ENCODE measurements around the gene FMO3.

Gene FMO3

DNA sequence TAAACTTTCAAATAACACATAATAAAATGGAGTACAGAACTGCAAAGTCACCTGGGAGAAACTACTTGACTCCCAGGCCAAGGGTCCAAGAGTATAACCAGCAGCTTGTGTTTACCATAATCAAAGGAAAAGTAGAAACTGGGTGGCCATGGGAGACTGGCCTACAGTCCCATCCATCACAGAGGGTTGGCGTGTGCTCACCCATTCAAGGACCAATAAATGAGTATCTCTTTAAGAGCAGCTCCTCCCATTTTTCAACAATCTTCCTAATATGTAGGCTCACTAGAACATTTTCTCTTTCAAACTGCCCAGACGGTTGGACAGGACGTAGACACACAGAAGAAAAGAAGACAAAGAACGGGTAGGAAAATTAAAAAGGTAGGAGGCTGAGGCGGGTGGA, at the start of gene FMO3:
Gene FMO3 (plus strand): TSS at position 302 of the 400 bp plus-strand sequence. CDS start 1,754 bp downstream, outside the sequence.
- DNase-seq: no peak

DNA sequence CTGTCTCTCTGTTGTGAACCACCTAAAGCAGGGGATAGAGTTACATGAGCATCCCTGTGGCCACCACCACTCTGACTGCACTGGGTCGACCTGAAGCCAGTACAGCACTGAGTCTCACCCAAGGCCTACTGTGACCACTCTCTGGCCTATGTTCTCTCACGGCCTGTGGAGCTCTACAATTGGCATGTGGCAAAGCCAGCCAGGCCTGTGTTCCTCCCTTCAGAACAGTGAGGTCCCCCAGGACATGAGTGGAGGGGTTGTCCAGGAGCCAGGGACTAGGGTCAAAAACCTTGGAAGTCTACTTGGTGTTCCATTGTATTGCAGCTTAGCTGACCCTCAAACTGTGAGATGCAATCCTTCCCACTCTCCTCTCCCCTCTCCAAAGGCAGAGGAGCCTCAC, 42.7 kb upstream of the FMO3 start:
- DNase-seq: no peak

DNA sequence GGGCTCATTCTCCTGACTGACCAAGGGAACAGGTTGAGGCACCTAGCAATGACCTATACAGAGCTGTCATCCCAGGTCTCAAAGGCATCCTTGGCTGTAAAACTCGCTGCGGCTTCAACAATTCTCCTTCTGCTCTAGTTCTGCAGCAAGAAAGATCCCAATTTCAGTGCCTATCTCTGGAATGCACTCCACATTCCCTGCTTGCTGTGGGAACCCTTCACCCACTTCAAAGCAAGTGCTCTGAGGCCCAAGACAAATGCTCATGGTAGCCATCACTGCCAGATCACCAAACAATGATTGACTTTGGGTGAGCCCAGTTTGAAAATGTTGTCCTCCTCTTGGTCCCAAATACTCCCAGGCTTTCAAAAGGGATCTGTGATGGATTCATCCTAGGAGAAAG, 37.7 kb upstream of the FMO3 start:
- no peak for DNase-seq

DNA sequence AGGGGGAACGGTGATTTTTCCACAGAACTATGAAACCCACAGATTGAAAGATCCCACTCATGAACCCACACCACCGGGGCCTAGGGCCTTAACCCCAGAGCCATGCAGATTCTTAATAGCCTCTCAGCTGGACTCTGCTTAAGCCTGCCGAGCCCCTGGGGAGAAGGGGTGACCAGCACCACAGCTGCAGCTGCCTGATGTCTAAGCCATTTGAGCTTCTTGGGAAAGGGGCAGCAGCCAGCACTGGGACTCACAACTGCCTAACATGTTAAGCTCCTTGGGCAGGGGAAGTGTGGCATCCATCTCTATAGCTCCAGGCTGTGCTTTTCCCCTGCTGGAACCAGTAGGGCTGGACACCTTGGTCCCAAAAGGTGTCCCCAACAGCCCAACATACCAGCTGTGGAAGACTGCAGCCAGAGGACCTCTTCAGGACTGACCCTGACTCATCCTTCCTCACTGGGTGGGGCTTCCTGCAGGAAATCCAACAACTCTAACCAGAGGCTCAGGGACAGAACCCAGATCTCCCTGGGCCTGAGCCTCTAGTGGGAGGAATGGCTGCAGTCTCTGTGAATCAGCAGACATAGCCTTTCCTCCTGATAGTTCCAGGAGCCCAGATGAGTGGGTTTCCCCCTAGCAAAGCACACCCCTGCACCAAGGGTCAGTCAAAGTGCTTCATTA, 34.6 kb upstream of the FMO3 start:
- no peak for DNase-seq

DNA sequence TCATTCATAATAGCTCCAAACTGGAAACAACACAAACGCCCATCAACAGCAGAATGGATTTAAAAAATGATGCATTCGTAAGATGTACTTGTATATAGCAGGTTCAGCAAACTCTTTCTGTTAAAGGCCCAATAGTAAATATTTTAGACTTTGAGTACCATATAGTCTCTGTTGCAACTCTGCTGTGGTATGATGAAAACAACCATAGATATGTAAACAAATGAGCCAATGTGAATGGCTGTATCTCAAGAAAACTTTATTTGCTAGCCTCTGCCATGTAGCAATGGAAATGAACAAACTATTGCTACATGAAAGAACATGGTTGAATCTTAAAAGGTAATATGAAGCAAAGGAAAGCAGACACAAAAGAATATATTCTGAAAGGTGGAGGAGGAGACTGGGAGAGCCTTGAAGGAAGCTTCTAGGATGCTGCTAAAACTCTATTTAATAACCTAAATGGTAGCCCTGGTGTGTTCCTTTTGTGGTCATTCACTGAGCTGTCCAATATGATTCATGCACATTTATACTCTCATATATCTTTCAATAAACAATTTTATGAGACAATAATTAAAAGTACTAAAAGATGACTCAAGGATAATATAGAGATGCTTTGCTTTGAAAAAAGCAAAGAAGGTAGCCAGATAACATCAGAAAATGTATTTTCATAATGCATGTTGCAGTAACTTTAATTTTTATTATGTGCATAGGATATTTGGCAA, 29.1 kb upstream of the FMO3 start:
- DNase-seq: no peak

DNA sequence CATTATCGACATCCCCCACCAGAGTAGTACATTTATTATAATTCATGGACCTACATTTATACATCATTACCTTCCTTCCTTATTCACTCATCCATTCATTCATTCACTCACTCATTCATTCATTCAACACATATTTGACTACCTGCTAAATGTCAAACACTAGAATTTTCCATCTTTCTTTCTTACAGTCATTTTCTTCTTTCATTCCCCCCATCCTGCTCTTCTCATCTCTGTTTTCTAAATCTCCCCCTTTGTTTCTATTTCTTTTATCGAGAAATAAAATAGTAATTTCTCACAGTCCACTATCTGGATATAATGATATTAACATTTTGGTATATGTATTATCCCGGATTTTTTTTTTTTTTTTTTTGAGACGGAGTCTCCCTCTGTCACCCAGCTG, 27.8 kb upstream of the FMO3 start:
- no peak for DNase-seq

DNA sequence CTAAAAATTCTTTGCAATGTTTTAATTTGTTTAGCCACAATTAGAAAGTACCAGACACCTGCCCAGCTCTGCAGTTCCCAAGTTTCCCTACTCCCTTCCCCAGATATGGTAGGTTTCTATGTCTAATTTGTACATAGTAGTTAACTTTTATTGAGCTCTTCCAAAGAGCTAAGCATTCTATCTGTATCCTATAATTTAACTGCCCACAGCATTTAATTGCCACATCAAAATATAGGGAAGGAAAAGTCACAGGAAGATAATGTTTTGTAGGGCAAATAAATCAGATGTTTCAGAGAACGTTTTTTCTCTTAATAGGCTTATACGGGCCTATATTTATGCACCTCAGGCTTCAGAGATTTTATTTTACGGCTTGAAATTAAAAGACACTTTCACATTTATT, 15.7 kb upstream of the FMO3 start:
- DNase-seq: no peak

DNA sequence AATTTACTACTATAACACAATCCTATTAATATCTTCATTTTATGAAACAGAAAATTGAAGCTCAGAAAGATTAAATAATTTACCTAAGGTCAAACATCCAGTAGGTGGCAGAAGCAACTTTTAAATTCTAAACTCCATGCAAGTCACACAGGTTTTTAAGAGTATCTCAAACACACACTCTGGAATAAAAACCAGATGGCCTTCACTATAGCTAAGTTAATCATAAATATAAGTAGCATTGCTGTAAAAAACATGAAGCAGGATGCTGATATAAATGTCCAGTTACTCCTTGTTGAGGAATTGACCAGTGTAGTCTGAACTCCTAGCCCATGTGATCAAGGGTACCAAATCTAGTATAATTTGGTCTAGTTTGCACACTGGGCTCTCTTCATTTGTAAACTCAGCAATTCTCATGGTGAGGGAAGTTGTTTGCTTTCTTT, 9.4 kb upstream of the FMO3 start:
- DNase-seq: peak in 1 of 2 donors; percentile 51

DNA sequence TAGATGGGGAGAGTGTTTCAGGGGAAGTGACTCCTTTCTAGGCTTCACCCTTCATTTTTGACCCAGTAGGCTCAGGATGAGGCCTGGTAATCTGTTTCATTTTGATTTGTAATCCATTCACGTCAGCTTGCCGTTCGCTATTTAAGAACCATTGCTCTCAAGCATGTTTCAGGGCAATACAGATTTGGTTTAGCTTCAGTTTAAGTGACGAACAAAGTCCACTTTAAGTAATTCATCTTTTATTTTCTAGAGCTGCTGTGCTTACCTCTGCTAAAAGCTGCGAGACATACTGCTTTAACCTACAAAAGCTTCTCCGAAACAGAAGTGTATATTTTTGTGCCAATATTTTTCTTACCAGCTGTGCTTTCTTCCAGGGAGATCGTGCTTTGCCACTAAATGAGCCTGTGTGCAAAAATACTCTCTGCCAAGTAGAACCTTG, 8.9 kb upstream of the FMO3 start:
- DNase-seq: peak in 1 of 2 donors; percentile 68

DNA sequence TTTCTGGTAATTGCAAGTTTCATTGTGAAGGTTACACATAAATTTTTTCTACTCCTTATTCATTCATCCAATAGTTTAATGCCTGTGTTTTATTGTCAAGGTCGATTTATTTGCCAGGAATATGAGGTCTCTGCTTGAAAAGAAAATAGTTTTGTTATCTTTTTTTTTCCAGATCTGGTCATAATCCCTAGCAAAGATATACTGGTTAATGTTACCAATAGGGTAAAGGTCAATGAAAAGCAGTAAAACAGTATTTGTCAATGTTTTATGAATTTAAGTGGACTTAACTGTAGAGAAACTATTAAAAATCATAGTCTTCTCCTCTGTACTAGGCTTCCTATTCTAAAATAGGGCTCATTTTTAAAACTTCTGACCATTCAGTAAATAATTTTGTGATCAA, 8.1 kb upstream of the FMO3 start:
- no peak for DNase-seq

DNA sequence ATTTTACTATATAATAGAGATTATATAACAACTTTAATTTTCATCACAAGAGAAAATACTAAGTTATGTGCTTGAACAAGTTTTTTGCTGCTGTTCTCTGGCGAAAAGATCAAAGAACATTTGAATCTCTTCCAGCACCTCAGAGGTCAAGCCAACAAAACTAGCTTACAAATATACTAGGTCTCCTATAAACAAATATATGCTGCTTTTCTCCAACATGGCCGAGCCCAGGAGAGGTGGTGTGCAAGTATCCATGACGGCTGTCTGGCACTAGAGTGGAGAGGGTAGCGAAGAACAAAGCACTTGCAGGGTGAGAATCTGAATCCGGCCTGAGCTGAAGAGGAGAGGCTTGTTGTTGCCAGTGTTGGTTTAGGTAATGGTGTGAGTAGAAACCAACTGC, 7.5 kb upstream of the FMO3 start:
- no peak for DNase-seq

DNA sequence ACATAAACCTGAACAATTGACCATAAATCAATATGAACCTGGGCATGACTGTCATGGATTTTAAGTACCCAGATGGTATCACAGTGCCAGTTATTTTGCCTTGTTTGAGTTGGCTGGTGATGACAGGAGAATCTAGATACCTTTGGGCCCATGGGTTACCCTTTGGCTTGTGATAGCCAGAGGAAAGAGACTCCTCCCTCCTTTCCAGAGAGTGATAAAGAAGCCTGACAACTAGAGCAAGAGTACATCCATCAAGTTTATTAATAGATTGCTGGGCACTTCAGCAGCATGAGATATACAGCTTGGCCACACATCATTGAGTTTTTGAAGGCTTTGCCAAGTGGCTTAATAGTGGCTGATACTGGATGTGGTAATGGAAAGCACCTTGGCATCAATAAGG, 6.6 kb upstream of the FMO3 start:
- DNase-seq: no peak

DNA sequence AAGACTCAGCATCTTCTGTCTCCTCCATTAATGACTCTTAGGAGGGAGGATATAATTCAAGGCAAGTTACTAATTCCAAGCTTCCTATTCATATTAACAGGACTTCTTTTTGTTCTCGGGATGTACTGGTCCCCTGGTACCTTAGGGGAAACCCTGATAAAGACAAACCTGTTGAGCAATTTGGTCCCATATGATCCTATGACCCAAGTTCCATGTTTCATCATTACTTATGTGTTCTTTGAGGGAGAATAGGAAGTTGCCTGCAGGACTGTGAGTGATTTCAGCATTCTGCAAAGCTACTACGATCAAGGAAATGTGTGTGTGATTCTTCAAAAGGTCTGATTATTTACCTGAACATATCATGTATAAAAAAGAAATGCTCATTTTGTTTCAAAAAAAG, 5.8 kb upstream of the FMO3 start:
- no peak for DNase-seq

DNA sequence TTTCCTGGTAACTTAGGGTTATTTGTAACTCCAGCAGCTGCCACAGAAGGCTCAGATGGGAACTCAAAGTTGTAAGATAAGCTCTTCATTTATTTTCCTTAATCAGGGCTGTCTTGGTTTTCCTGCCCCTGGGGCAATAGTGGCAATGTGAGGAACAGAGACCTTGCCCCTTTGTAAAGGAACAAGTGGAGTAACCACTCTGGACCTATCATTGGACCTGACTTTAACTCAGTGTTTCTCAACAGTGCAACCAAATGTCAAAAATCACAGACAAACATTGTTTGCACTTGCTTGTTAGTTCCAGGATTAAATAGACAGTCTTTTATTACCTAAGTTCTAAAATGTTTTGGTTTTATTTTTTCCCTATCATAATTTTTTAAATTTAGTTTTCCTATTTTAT, 2.8 kb upstream of the FMO3 start:
- no peak for DNase-seq

DNA sequence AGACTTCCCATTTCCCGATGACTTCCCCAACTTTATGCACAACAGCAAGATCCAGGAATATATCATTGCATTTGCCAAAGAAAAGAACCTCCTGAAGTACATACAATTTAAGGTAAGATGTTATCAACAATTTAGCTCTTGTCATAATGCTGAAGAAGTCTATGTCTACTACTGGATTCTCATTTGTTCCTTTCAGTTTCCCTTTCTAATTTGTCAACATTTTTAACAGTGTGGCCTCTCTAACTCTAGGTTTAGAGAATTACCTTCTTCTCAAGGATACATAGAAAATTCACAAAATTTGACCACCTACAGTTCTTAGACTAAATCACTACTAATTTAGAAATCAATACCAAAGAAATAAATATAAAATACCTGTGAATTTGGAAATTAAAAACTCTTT, 13.2 kb downstream of the FMO3 start:
- no peak for DNase-seq

DNA sequence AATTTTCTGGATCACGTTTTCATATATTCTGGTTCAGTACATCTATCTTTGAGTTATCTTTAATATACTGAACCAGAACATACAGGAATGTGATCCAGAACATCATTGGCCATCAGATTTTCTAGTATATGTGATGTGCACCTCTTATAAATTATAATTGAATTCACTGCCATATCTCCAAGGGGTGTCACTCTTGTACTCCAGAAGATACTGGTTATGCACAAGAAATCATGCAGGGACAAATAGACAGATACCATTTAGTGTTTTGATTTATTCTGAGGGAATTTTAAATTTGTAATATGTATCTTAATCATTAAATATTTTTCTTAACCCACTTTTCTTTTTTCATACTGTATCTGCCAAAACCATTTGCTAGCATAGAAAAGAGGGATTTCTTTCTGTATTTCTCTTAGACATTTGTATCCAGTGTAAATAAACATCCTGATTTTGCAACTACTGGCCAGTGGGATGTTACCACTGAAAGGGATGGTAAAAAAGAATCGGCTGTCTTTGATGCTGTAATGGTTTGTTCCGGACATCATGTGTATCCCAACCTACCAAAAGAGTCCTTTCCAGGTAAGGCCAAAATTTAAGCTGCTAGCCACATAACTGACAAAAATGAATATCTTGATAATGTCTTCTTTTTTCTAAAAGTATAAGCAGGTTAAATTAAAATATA, 16.7 kb downstream of the FMO3 start:
- DNase-seq: no peak

DNA sequence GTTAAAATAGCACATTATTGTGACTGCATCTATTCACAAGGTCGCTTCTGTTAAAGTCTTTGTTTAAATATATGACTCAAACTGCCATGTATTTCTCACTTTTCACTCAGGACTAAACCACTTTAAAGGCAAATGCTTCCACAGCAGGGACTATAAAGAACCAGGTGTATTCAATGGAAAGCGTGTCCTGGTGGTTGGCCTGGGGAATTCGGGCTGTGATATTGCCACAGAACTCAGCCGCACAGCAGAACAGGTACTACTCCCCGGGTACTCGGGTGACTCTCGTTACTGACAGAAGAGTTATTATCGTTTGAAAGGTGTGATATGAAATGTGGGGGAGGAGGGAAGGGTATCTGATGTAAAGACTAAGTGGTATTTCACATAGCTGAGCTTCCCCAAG, 17.3 kb downstream of the FMO3 start:
- no peak for DNase-seq

DNA sequence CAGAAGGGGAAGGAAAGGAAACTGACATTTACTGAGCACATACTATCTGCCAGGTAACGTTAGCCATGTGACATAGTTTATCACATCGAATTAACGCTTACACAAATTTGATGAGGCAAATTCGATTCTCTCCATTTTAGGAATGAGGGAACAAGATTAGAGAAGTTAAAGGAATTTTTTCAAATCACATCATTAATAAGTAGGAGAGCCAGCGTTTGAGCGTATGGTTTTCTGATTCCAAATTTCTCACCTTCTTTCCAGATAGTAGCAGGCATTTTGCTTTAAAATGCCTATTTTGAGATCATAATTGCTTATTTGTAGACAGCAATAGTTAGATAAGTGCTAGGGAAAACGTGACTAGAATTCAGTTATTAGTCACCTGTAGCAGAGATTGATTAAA, 19.3 kb downstream of the FMO3 start:
- no peak for DNase-seq

DNA sequence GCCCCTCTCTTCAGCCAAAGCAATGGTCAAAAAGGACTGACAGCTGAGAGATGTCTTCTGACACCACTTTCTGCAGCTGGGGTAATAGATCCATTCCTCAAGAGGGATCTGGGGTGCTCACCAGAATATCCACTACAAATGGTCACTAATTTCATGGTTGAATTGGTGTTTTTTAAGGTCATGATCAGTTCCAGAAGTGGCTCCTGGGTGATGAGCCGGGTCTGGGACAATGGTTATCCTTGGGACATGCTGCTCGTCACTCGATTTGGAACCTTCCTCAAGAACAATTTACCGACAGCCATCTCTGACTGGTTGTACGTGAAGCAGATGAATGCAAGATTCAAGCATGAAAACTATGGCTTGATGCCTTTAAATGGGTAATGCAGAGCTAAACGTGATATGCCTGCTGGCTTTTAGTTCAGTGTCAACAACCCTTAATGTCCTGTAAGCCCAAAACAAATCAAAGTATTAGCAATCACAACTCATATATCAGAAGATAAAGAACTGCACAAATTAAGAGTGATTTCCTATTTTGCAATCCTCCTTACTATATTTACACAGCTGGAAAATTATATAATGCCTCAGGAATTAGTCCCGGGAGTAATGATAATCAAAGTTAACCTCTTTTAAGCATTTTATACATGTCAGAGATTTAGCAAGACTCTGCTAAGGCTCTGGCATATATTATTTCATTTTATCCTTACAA, 20.1 kb downstream of the FMO3 start:
- DNase-seq: no peak

DNA sequence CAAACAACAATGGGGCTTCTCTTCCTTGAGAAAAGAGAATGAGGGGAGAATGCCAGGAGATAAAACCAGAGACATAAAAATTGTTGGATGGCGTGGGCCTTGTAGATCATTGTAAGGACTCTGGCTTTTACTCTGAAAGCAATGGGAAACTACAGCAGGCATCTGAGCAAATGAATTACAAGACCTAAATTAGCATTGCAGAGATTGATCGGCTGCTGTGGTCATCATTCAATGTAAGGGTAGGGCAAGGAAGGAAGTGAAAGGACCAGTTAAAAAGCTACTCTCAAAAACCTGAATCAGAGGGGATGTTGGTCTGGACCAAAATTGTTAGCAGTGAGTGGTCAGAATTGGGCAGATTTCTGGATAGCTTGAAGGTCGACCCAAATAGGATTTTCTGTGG, 21.4 kb downstream of the FMO3 start:
- no peak for DNase-seq

DNA sequence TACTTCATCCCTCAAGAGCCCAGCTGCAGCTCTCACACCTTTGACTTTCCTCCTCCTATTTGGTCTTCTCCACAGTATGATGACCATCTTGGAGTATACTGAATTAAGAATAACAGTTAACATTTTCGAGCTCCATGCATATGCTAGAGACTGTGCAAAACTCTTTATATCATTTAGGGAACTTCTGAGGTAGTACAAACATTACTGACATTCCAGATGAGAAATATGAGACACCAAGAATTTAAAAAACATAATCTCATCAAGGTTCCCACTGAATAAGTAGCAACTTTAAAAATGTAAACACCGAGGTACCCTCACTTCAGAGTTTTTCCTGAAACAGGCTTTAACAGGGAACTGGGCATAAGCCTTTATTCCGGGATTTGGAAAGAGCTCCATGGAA, 22.7 kb downstream of the FMO3 start:
- DNase-seq: no peak

DNA sequence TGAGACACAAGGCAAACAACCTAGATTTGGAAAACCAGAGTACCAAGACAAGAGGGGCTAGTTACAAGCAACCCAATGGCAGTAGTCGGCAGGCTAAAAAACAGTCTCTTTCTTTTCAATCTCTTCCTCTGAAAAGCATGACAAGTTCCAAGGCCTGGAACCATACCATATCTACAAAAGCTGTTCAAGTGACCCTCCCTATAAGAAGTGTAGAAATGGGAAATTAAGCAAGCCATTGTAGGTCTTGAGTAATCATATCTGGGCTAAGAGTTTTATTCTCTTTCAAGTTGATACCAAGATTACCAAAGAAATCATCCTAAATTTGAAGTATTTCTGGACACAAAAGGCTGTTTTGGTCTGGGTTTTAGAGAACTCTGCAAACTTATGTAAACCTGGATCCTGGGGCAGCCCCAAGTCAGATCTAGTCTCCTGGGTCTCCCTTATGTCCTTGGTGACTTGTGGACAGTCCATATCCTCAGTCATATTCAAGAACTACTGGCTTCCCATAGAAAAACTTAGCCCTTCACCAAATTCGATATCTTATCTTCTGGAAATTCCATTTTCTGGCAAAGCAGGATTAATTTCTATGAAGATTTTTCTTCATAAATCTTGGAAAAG, 24.7 kb downstream of the FMO3 start:
- no peak for DNase-seq

DNA sequence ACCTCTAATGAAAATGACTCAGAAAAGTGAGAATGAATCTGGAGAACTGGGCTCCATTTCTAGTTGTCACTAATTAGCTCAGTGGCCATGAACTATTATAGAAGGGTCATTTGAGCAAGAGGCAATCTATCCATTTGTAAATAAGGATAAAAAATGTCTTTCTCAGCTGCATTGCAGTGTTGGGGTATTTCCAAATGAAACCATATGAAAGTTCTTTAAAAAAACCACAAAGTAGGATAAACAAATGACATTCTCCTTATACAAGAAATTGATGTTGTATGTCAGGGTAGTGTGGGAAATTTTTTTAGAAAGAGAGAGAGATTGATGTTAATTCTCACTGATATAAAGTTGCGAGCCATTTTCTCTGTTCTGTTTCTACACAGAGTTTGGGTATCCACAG, 26.0 kb downstream of the FMO3 start:
- DNase-seq: no peak

Data from hippocampal formation (tissue), 2 donors.